GM20000 (cell line): ENCODE results near the gene ALKBH6.

Experiments used
- DNase-seq: peaks from one replicate; pipeline ENCODE4 v3.0.0; 2012; ENCODE audit warnings: low spot score
- TF ChIP-seq, protein P1 (sequence below): IDR thresholded peaks from 2 replicates; pipeline ENCODE4 v1.5.1; 2012; ENCODE audit warnings: mild to moderate bottlenecking, control low read depth; ENCODE audit errors: extremely low read depth, missing control alignments

ALKBH6 gene

GRCh38 chr19:35995048-35995993, 18.7 kb downstream of the ALKBH6 start, which contains the start of gene SDHAF1:
Gene SDHAF1 (plus strand): TSS chr19:35995188. CDS start chr19:35995275, 87 bp downstream.
- DNase-seq, result peak; percentile 99
- TF ChIP-seq, protein P1, sequence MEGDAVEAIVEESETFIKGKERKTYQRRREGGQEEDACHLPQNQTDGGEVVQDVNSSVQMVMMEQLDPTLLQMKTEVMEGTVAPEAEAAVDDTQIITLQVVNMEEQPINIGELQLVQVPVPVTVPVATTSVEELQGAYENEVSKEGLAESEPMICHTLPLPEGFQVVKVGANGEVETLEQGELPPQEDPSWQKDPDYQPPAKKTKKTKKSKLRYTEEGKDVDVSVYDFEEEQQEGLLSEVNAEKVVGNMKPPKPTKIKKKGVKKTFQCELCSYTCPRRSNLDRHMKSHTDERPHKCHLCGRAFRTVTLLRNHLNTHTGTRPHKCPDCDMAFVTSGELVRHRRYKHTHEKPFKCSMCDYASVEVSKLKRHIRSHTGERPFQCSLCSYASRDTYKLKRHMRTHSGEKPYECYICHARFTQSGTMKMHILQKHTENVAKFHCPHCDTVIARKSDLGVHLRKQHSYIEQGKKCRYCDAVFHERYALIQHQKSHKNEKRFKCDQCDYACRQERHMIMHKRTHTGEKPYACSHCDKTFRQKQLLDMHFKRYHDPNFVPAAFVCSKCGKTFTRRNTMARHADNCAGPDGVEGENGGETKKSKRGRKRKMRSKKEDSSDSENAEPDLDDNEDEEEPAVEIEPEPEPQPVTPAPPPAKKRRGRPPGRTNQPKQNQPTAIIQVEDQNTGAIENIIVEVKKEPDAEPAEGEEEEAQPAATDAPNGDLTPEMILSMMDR, result no peak

- peak; percentile 61 for DNase-seq
- TF ChIP-seq, protein P1, result no peak
Observed at GRCh38 chr19:35993923-35994598, 20.0 kb downstream of the ALKBH6 start.

DNA sequence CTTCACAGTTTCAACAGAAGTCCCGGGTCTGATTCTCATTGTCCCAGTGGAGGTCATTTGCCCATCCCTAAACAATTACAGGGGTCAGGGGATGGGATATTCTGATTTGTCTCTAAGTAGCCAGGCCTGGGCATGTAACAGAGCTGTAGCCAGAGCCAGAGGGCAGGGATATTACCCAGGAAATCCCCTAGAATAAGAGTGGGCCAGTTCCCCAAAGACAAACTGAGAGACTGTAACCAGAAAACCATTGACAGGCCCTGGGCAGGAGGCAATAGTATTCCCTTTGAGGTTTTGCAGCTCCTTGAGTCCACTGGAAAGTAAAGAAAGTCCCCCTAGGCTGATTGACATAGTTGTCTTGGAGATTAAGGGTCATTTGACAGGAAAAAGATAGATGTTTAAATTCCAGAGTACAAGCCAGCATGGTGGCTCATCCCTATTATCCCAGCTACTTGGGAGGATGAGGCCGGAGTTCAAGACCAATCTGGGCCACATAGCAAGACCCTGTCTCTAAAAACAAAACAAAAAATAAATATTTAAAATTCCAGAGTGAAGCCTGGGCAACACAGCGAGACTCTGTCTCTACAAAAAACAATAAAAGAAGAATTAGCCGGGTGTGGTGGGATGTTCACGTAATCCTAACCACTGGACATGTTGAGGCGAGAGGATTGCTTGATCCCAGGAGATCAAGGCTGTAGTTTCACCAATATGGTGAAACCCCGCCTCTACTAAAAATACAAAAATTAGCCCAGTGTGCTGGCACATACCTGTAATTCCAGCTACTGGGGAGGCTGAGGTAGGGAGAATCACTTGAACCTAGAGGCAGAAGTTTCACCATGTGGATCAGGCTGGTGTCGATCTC, 20.9 kb downstream of the ALKBH6 start:
- DNase-seq, result peak; percentile 58
- TF ChIP-seq, protein P1, result no peak

- TF ChIP-seq, protein P1, result no peak
- DNase-seq, result no peak
Observed at GRCh38 chr19:35991731-35992450, 22.1 kb downstream of the ALKBH6 start.

GRCh38 chr19:35990771-35991730, 23.0 kb downstream of the ALKBH6 start:
- DNase-seq, result no peak

More at GRCh38 chr19:35990771-35991730, 23.0 kb downstream of the ALKBH6 start:
- TF ChIP-seq, protein P1, result no peak
